ENCODE data around the gene THBS1.

The THBS1 gene

DNA sequence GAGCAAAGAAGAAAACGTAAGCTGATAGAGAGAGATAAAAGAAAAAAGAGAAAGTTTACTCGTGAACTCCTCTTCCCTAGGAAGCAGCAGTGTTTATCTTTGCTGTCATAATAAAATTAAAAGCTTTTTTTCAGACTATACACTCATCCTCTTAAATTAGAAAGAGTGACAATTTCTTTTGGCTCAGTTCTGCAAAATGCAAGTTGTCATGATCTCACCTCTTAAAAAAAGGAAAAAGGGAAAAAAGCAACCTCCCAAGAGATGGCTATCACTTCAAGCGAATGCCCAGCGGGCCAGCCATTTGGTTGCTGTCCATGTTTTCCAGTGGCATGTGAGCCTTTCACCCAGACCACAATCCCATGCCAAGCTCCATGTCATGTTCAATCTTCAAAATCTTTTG lies 7.0 kb upstream of the THBS1 start:
- no peak for DNase-seq (ENCODE audit: low read depth in 2 of 2)

DNA sequence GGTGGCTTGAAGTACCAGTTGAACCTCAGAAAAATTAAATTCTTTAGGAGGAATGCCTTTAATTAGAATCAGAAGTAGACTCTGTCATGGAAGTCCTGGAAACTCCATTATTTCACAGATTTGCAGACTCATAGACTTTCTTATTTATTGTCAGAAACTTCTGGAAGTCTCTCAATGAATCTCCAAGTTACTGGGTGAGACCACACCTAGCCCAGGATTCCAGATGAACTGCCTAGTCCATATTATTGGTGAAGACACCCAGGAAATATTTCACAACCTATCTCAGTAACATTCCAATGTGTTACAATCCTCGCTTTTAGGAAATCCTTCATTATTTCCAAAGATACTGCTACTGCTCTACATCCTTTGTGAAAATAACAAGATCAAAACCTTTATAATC lies 6.5 kb upstream of the THBS1 start:
- DNase-seq (ENCODE audit: low read depth in 2 of 2), result no peak

DNA sequence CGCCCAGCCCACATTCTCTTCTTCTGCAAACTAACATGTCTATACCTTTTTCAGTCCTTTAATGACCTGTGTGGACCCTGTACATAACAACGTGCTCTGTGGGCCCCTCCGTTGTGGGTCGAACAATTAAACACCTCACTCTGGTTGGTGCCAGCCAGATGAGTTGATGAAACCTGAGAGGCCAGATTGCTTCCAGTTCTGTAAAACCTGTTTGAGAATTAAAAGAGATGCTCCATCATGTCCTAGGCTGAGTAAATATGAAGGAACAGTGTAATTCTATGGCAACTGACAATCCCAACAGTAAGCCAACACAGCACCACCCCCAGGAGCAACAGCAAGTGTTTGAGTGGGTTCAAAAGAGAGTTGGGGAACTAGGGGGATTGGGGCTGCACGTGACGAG lies 5.7 kb upstream of the THBS1 start:
- no peak for DNase-seq (ENCODE audit: low read depth in 2 of 2)

DNA sequence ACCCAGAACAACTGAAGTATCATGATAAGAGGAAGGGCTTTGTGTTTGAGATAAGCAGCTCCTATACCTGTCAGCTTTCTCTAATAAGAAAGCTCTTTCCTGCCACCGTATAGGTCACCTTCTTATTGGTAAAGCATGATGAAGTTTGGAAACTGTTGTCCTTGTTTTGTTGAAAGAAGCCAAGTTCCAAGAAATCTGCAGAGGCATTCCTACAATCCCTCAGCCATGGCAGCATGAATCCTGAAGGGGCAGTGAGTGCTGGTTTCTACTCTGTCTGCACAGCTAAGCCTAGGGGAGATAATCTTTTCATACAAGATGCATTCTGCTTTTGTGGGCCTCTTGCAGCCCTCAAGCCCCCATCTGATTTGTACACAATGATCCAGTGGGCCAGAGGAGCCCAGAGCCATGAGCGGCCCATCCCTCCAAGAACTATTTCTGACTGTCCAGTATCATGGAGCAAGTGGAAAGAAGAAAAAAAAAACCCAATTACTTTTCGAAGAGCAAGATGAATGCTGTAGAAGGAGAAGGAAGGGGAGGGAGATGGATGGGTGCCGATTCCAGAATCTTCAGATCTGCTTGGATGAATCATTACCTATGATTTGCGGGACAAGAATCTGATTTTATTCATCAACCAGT lies 1.9 kb upstream of the THBS1 start:
- no peak for DNase-seq (ENCODE audit: low read depth in 2 of 2)

DNA sequence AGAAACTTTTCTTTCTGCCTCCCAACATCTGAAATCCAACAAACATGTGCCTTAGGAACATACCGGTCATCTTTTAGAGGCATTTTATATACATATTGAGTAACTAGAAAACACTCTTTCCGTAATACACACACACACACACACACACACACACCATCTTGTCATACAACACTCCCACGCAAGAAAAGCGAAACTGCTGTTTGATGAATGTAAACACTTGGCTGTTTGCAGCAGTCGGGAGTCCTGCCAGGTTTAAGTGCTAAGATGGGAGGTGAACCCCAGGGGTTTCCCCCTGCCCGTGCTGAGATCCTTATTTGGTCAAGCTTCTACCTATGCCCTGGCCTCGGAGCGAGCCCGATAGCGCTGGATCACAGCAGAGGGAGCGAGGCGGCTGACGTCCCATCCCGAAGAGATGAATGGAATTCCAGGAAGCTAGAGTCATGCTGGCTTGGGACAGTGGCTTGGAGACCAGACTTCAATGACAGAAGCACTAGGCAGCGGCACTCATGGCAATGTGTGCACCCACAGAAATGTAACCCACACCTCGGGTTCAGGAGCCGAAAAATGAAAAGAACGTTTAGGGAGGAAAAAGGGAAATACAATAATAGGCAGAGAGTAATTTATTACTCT lies 1.3 kb upstream of the THBS1 start:
- no peak for DNase-seq (ENCODE audit: low read depth in 2 of 2)

DNA sequence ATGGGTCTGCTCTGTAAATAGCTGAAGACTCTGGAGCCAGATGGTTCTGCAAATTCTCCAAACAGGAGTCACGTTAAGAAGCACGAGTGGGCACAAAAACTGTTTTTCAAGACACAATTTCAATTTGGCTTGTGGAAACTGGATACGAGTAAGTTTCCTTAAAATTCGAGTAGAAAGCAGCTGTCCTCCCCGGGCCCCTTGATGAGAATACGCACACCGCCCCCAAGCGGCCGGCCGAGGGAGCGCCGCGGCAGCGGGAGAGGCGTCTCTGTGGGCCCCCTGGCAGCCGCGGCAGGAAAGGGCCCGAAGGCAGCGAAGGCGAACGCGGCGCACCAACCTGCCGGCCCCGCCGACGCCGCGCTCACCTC lies 778 bp upstream of the THBS1 start:
- DNase-seq (ENCODE audit: low read depth in 2 of 2), result peak; percentile 70 to 73

DNA sequence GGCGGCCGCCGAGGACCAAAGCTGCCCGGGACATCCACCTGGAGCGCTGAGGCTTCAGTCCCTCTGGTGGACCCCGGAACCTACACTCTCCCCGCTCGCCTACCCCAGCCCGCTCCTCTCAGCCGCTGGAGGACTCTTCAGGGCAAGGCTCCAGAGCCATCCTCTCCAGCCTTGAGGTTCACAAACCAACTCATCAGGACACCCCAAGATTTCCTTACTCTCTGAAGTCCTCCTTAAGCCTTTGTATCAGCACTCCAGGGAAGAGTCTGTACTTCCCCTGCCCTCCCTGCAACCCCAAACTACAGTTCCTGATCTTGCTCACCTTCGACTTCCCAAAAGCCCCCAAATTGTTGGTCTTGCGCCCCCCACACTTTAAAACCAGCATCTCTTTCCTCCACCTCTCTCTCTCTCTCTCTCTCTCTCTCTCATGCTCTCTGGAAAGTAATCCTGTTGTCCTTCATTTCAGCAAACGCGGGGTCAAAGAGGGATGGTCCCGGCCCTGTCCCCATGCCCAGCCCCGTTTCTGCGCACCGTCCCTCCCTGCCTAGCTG lies 438 bp downstream of the THBS1 start:
- DNase-seq (ENCODE audit: low read depth in 2 of 2), result no peak

DNA sequence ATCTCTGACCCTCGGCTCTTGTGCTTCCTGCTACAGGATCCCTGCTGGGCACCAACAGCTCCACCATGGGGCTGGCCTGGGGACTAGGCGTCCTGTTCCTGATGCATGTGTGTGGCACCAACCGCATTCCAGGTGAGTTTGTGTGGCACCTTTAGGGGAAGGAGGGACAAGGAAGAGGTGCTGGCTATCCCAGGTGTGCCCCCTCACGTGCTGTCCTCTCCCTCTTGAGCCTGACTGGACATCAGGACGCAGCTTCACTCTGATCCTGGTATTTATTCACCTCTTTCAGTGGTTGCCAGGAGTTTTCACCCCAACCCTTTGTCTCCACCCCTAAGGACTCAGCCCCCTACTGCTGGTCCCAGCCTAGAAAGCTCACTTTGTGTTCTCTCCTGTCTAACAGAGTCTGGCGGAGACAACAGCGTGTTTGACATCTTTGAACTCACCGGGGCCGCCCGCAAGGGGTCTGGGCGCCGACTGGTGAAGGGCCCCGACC lies 960 bp downstream of the THBS1 start:
- DNase-seq (ENCODE audit: low read depth in 2 of 2), result no peak

DNA sequence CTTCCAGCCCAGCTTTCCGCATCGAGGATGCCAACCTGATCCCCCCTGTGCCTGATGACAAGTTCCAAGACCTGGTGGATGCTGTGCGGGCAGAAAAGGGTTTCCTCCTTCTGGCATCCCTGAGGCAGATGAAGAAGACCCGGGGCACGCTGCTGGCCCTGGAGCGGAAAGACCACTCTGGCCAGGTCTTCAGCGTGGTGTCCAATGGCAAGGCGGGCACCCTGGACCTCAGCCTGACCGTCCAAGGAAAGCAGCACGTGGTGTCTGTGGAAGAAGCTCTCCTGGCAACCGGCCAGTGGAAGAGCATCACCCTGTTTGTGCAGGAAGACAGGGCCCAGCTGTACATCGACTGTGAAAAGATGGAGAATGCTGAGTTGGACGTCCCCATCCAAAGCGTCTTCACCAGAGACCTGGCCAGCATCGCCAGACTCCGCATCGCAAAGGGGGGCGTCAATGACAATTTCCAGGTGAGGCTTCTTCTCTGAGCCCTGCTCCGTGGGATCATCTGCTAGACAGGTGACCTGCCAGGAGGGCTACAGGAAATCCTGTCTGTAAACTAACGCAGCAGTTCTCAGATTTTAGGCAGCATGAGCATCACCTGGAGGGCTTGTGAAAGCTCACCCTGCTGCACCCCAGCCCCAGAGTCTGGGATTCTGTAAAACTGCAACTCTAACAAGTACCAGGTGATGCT lies 1.6 kb downstream of the THBS1 start:
- DNase-seq (ENCODE audit: low read depth in 2 of 2), result no peak

DNA sequence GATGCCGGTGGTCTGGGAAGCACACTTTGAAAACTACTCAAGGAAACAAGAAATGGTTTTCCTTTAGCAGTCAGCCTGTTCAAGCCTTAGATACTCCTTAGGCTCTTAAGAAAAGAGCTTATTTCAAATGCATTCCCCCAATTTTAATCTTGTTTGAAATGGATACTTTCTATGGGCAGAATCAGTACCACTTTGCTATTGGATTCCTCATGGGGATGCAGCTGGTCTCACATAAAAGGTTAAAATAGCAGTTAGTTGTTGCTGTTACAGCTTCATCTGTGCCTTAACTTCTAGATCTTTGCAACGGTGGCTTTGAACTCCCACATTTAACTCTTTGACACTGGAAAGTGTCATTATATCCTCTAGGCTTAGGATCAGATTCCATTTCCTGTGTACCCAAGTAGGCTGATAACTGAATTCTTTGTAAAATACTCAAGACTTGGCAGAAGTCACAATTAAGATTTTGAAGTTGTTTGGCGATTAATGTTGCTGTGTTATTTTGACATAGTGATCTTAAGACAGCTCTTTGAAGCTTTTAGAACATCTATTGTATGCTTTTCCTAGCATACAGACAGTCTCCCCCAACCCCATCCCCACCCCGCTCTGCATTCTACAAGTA lies 2.2 kb downstream of the THBS1 start:
- DNase-seq (ENCODE audit: low read depth in 2 of 2), result no peak

DNA sequence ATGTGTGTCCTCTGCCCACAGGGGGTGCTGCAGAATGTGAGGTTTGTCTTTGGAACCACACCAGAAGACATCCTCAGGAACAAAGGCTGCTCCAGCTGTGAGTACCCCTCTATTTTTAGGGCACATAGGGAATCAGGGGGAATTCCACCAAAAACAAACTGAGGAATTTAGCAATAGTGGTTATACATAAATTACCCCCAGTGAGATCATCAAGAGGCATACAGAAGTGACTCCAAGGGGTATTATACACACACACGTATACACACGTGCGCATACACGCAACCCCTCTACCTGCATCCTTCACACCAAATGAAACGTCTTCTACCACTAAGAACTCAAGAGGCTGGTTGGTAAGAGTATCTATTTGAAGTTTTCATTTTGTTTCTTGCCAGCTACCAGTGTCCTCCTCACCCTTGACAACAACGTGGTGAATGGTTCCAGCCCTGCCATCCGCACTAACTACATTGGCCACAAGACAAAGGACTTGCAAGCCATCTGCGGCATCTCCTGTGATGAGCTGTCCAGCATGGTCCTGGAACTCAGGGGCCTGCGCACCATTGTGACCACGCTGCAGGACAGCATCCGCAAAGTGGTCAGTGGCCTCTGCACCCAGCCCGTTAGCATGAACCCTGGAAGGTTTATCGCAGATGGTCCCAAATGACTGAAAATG lies 2.9 kb downstream of the THBS1 start:
- DNase-seq (ENCODE audit: low read depth in 2 of 2), result no peak

DNA sequence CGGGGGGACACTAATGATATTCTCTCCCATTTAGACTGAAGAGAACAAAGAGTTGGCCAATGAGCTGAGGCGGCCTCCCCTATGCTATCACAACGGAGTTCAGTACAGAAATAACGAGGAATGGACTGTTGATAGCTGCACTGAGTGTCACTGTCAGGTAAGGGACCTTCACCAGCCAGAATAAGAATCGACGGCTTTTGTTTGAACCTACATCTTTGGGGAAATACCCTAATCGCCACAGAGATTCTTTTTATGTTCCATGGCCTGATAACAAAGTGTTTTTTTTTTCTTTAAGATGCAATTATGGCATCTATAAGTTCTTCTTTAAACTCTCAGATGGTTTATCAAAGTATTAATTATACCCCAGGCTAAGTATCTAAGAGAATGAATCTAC lies 3.4 kb downstream of the THBS1 start:
- no peak for DNase-seq (ENCODE audit: low read depth in 2 of 2)

DNA sequence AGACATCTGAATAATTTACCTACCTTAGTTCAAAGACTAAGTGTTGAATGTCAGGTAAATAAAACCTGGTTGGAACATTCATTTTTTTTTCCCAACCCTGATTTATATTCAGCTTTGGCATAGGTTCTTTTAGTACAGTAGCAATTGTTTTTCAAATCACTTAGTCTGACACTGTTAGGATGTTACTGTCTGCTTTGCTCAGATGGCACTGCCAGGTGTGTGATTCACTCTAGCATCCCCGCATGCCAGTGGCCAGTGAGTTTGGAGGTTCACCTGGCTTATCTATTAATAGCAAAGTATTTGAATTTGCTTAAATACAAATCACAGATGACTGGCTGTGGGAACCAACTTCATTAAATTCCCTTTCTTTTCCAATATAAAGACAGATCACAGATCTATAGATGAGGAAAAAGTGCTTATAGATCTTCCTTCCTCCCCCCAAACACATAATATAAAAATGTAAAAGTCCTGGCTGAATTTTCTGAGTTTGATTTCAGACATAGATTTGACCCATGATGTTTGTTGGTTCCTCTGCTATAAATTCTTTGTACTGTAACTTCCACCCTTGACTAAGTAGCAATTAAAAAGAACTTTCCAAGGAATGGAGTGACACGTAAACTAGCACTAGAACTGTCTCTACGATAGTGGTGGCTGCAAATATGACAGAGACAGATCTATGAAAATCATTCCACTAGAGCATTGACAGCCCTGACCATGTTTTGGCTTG lies 3.9 kb downstream of the THBS1 start:
- DNase-seq (ENCODE audit: low read depth in 2 of 2), result no peak

DNA sequence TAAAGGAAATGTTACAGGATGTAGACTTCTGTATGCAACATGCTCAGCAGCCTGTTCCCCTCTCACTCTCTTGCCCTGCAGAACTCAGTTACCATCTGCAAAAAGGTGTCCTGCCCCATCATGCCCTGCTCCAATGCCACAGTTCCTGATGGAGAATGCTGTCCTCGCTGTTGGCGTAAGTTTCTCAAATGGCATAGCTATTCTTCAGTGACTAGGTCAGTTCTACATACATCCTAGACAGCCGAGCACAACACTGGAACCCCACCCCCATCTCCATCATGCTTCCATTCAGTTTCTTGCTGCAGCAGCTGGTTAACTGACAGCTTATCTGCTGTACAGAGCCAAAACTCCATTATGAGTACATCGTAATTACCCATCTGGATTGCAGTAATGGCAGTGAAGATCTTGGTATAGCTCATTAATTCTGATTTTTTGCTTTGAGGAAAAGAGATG lies 4.5 kb downstream of the THBS1 start:
- no peak for DNase-seq (ENCODE audit: low read depth in 2 of 2)

DNA sequence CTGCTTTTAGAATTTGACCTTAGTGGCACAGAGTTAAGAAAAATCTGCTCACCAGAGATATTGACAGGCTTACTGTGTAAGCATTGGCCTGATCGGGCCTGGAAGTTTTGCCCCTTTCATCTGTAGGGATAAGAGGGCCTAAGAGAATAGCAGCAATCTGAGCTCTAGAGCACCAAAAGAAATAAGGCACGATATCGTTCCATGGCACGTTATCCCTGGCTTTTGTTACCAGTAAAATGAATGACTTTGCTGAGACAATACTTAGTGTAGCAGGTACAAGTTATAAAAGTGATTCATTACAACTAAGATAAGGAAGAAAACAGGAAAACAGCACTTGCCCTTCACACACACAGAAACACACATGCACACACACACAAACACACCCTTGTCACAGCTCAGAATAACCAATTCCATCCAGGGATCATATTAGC lies 5.0 kb downstream of the THBS1 start:
- no peak for DNase-seq (ENCODE audit: low read depth in 2 of 2)

DNA sequence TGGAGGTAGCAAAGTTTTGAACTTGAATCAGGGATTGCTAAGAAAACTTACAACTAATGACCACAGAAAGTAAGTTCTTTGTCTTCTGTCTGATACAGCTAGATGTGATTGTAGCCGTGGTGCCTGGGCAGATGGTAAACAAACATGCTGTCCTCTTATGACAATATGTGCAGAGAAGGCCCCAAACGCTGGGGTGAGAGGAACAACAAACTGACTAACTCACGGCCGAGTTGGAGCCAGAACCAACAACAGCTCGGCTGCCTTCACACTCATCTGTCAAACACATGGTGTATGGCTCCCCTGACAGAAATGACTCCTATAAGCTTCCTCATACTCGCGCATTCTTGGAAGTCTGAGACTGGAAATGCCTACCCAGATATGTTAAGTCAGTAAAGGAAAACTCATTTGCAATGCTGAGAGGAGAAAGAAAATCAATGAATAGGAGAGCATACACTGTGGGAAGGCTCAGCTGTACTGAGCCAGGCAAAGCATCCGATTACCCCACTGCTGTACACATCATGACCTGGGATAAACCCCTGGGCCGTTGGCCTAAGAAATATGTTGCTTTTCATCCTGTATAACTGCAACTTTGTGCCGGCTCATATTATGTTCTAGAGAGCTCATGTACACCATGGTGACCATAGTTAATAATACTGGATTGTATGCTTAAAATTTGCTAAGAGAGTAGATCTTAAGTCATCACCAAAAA lies 5.7 kb downstream of the THBS1 start:
- no peak for DNase-seq (ENCODE audit: low read depth in 2 of 2)

DNA sequence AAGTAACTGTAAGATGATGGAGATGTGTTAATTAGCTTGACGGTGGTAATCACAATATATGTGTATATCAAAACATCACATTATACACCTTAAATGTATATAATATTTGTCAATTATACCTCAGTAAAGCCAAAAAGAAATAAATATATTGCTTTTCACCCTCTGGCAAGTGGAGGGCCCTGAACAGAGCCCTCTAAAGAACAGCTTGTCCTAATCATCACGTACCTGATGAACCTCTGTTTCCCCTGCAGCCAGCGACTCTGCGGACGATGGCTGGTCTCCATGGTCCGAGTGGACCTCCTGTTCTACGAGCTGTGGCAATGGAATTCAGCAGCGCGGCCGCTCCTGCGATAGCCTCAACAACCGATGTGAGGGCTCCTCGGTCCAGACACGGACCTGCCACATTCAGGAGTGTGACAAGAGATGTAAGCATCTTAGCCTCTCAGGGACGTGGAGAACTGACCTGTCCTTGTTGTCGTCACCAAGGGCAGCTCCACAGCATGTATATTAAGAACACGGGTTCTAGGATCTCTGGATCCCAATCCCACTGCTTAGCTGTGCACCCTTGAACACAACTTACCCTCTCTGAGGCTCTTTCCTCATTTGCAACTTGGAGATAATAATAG lies 6.3 kb downstream of the THBS1 start:
- no peak for DNase-seq (ENCODE audit: low read depth in 2 of 2)

DNA sequence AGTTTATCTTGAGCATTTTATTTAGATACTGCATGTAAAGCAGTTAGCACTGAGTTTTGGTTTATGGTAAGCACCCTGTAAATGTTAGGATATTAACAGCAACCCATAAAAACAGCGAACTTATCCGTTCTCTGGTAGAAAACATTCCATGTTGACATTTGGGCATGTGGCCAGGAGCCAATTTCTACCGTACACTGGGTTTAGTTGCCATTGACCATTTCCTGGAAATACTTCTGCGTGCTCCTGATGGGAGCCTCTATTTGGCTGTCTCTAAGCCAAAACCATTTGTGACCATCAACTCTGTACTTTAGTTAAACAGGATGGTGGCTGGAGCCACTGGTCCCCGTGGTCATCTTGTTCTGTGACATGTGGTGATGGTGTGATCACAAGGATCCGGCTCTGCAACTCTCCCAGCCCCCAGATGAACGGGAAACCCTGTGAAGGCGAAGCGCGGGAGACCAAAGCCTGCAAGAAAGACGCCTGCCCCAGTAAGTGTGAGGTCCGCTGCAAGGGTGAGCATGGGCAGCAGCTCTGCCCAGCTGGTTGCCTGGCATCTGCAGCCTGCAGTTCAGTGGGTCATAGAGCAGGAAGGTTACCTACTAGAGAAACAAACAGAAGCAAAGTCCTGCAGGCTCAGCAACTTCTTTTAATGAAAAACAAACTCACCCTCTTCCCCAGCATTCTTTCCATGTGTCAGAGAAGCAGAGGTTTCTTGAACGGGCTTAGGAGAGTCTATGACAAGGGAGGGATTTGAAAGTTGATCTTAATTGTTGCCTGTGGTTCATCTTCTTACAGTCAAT lies 7.1 kb downstream of the THBS1 start:
- DNase-seq (ENCODE audit: low read depth in 2 of 2), result no peak

DNA sequence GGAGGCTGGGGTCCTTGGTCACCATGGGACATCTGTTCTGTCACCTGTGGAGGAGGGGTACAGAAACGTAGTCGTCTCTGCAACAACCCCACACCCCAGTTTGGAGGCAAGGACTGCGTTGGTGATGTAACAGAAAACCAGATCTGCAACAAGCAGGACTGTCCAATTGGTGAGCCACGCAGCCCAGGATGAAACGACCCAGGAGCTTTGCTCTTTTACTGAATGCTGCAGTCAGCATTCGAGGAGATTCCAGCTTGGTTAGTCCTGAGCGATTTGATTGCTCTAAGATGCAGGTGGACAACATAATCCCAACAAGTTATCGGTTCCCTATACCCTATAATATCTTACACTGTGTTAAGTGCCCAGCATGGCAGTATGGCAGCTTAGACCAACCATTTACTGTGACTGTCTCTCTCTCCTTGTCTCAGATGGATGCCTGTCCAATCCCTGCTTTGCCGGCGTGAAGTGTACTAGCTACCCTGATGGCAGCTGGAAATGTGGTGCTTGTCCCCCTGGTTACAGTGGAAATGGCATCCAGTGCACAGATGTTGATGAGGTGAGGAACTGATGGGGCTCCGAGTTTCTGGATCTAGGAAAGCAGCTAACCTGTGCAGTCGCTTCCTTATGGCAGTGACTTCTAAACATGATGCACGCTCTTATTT lies 7.8 kb downstream of the THBS1 start:
- no peak for DNase-seq (ENCODE audit: low read depth in 2 of 2)
